OCI-M2 (cell line): ENCODE results near the gene PPP2R2C.

Source experiments
- DNase-seq: peaks from one replicate; lab custom pipeline; 2025; ENCODE audit not compliant: unreplicated experiment; lab: John Stamatoyannopoulos, UW

Gene PPP2R2C

GRCh38 chr4:6347511-6348045 lies 124.8 kb downstream of the PPP2R2C start:
- DNase-seq: no peak

- DNase-seq: no peak
Measured at GRCh38 chr4:6346373-6347110, 125.9 kb downstream of the PPP2R2C start.

GRCh38 chr4:6345866-6346265 lies 126.5 kb downstream of the PPP2R2C start:
- no peak for DNase-seq

- no peak for DNase-seq
Measured at GRCh38 chr4:6345096-6345830, 127.2 kb downstream of the PPP2R2C start.

- DNase-seq: no peak
Measured at GRCh38 chr4:6343939-6344408, 128.4 kb downstream of the PPP2R2C start.

GRCh38 chr4:6342530-6343293 lies 129.7 kb downstream of the PPP2R2C start:
- DNase-seq: no peak

GRCh38 chr4:6341696-6342095 lies 130.7 kb downstream of the PPP2R2C start:
- no peak for DNase-seq

- no peak for DNase-seq
Measured at GRCh38 chr4:6340446-6341015, 131.9 kb downstream of the PPP2R2C start.

GRCh38 chr4:6339818-6340445 lies 132.5 kb downstream of the PPP2R2C start:
- no peak for DNase-seq

- DNase-seq: no peak
Measured at GRCh38 chr4:6338951-6339817, 133.2 kb downstream of the PPP2R2C start.

- no peak for DNase-seq
Measured at GRCh38 chr4:6338175-6338950, 134.1 kb downstream of the PPP2R2C start.

- no peak for DNase-seq
Measured at GRCh38 chr4:6337331-6337935, 135.0 kb downstream of the PPP2R2C start.

- no peak for DNase-seq
Measured at GRCh38 chr4:6336166-6336565, 136.2 kb downstream of the PPP2R2C start.

- no peak for DNase-seq
Measured at GRCh38 chr4:6335040-6335590, 137.3 kb downstream of the PPP2R2C start.

GRCh38 chr4:6334203-6334887 lies 138.1 kb downstream of the PPP2R2C start:
- no peak for DNase-seq

GRCh38 chr4:6333301-6334202 lies 138.9 kb downstream of the PPP2R2C start:
- no peak for DNase-seq

- DNase-seq: no peak
Measured at GRCh38 chr4:6332669-6333050, 139.8 kb downstream of the PPP2R2C start.
